ENCODE measurements around the gene GPATCH1.

The GPATCH1 gene

GRCh38 chr19:33098055-33098534 is 17.1 kb downstream of the GPATCH1 start:
- no peak for TF ChIP-seq CTCF (IDR thresholded peaks at IDR 0.05; ENCODE audit: insufficient read depth, low read depth, low read length, missing control alignments)
- no peak overlapping the region for H3K4me3 ChIP-seq (ENCODE audit: low read depth, low read length)

GRCh38 chr19:33100894-33101644 is 20.1 kb downstream of the GPATCH1 start:
- DNase-seq (ENCODE audit: low read depth) = no peak

More at GRCh38 chr19:33098055-33098534, 17.1 kb downstream of the GPATCH1 start:
- no peak for DNase-seq (ENCODE audit: low read depth)

GRCh38 chr19:33102893-33103292 is 21.9 kb downstream of the GPATCH1 start:
- no peak for DNase-seq (ENCODE audit: low read depth)
- no peak for TF ChIP-seq CTCF (IDR thresholded peaks at IDR 0.05; ENCODE audit: insufficient read depth, low read depth, low read length, missing control alignments)
- no peak overlapping the region for H3K4me3 ChIP-seq (ENCODE audit: low read depth, low read length)

More at GRCh38 chr19:33100894-33101644, 20.1 kb downstream of the GPATCH1 start:
- no peak overlapping the region for H3K4me3 ChIP-seq (ENCODE audit: low read depth, low read length)
- no peak for TF ChIP-seq CTCF (IDR thresholded peaks at IDR 0.05; ENCODE audit: insufficient read depth, low read depth, low read length, missing control alignments)

- no peak overlapping the region for H3K4me3 ChIP-seq (ENCODE audit: low read depth, low read length)
- DNase-seq (ENCODE audit: low read depth) = no peak
- TF ChIP-seq CTCF (IDR thresholded peaks at IDR 0.05; ENCODE audit: insufficient read depth, low read depth, low read length, missing control alignments) = no peak
Measured at GRCh38 chr19:33108161-33108560, 27.2 kb downstream of the GPATCH1 start.

- H3K4me3 ChIP-seq (ENCODE audit: low read depth, low read length) = no peak overlapping the region
- no peak for DNase-seq (ENCODE audit: low read depth)
- TF ChIP-seq CTCF (IDR thresholded peaks at IDR 0.05; ENCODE audit: insufficient read depth, low read depth, low read length, missing control alignments) = no peak
Measured at GRCh38 chr19:33110137-33110910, 29.3 kb downstream of the GPATCH1 start.

GRCh38 chr19:33111587-33111986 is 30.6 kb downstream of the GPATCH1 start:
- TF ChIP-seq CTCF (IDR thresholded peaks at IDR 0.05; ENCODE audit: insufficient read depth, low read depth, low read length, missing control alignments) = no peak

More at GRCh38 chr19:33111587-33111986, 30.6 kb downstream of the GPATCH1 start:
- no peak for DNase-seq (ENCODE audit: low read depth)
- no peak overlapping the region for H3K4me3 ChIP-seq (ENCODE audit: low read depth, low read length)
